Peyer's patch (tissue), 4 donors: ENCODE measurements around the gene NME9. TPM values are rescaled to one million over a fixed set of nuclear protein-coding genes. Genes with fewer than 3 reads are reported as not detected.

ENCODE experiments used
- DNase-seq, 3 donors: peaks; one replicate each; pipeline ENCODE4 v3.0.0-alpha.2; 2017 to 2019
- H3K27ac ChIP-seq, 4 donors: fragments of 200-600 bp; sonication (generic); one replicate each; pipeline ENCODE4 v1.5.1; 2016 to 2019
- H3K27me3 ChIP-seq, 2 donors: fragments of 200-600 bp; sonication (generic); one replicate each; pipeline ENCODE4 v1.5.1; 2019
- H3K36me3 ChIP-seq, 3 donors: fragments of 200-600 bp; sonication (generic); one replicate each; pipeline ENCODE4 v1.5.1; 2016 to 2019
- H3K4me1 ChIP-seq, 4 donors: fragments of 200-600 bp; sonication (generic); one replicate each; pipeline ENCODE4 v1.5.1; 2016 to 2019
- H3K4me3 ChIP-seq, 4 donors: fragments of 200-600 bp; sonication (generic); 1 replicate in 3 of 4; 2 replicates in 1 of 4; pipeline ENCODE4 v1.5.1; 2016 to 2019; ENCODE audit warnings: mild to moderate bottlenecking in 1 of 4
- H3K9me3 ChIP-seq, 4 donors: fragments of 200-600 bp; sonication (generic); one replicate each; pipeline ENCODE4 v1.5.1; 2016 to 2019; ENCODE audit warnings: mild to moderate bottlenecking in 1 of 4
- CTCF ChIP-seq, 6 experiments: fragments of 450-650 bp in 4 of 6; fragments of 200-600 bp in 2 of 6; sonication (generic) in 1 of 6; IDR thresholded peaks; one replicate each; pipeline ENCODE4 v1.5.1; 2017 to 2019; ENCODE audit warnings: antibody characterized with exemption in 6 of 6, mild to moderate bottlenecking in 3 of 6, moderate library complexity in 1 of 6
- POLR2A ChIP-seq, 2 donors: fragments of 450-650 bp; IDR thresholded peaks; one replicate each; pipeline ENCODE4 v1.5.1; 2017; ENCODE audit warnings: antibody characterized with exemption in 2 of 2, mild to moderate bottlenecking in 2 of 2, moderate library complexity in 2 of 2
- total RNA-seq, 4 donors: library from RNA; depleted of rRNA; stranded (reverse); fragments of >200 nt; gene quantifications; one replicate each; pipeline ENCODE4 v1.1.0, GENCODE V29; 2016

NME9 gene
- total RNA-seq, 4 donors from 2014 or later: not detected

- TF ChIP-seq POLR2A (IDR thresholded peaks at IDR 0.05) (no peak), CTCF (IDR thresholded peaks at IDR 0.05) (no peak)
- no peak overlapping the region for H3K27ac ChIP-seq
- H3K36me3 ChIP-seq: no peaks in the 10 kb centered on the region
- no peaks in the 10 kb centered on the region for H3K4me1 ChIP-seq
- H3K9me3 ChIP-seq: no peaks in the 10 kb centered on the region
- DNase-seq: no peak
- H3K27me3 ChIP-seq: no peaks in the 10 kb centered on the region
- no peak overlapping the region for H3K4me3 ChIP-seq
Measured at GRCh38 chr3:138375447-138375846, 45.8 kb upstream of the NME9 start.

DNA sequence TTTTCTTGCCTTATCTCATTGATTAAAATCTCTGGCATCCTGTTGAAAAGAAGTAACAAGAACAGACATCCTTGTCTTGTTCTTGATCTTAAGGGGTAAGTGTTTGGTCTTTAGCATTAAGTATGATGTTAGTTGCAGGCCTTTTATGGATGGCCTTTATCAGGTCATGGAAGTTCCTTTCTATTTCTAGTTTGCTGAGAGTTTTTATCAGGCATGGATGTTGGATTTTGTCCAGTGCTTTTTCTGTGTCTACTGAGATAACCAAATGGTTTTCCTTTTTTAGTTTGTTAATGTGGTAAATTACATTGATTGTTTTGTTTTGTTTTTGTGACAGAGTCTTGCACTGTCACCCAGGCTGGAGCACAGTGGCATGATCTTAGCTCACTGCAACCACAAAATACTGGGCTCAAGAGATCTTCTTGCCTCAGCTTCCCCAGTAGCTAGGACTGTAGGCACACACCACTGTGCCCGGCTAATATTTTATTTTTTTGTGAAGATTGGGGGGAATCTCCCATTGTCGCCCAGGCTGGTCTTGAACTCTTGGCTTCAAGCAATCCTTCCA lies 45.0 kb upstream of the NME9 start:
- Histone ChIP-seq H3K36me3 (no peaks in the 10 kb centered on the region), H3K27me3 (no peaks in the 10 kb centered on the region), H3K9me3 (no peaks in the 10 kb centered on the region), H3K4me1 (no peaks in the 10 kb centered on the region), H3K4me3 (no peak overlapping the region), H3K27ac (no peak overlapping the region)
- TF ChIP-seq CTCF (IDR thresholded peaks at IDR 0.05) (no peak), POLR2A (IDR thresholded peaks at IDR 0.05) (no peak)
- DNase-seq: no peak

DNA sequence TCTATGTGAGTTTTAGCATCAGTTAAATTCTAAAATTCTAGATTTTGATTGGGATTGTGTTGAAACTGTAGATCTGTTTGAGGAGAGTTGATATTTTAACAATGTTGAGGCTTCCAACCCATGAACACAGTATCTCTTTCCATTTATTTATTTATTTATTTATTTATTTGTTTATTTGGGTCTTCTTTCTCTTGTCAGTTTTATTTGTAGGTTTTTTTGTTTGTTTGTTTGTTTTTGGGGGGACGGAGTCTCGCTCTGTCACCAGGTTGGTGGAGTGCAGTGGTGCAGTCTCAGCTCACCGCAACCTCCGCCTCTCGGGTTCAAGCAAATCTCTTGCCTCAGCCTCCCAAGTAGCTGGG lies 44.1 kb upstream of the NME9 start:
- no peaks in the 10 kb centered on the region for H3K27me3 ChIP-seq
- no peak for DNase-seq
- TF ChIP-seq POLR2A (IDR thresholded peaks at IDR 0.05) (no peak), CTCF (IDR thresholded peaks at IDR 0.05) (no peak)
- no peak overlapping the region for H3K27ac ChIP-seq
- no peak overlapping the region for H3K4me3 ChIP-seq
- H3K9me3 ChIP-seq: no peaks in the 10 kb centered on the region
- H3K36me3 ChIP-seq: no peaks in the 10 kb centered on the region
- H3K4me1 ChIP-seq: no peaks in the 10 kb centered on the region

DNA sequence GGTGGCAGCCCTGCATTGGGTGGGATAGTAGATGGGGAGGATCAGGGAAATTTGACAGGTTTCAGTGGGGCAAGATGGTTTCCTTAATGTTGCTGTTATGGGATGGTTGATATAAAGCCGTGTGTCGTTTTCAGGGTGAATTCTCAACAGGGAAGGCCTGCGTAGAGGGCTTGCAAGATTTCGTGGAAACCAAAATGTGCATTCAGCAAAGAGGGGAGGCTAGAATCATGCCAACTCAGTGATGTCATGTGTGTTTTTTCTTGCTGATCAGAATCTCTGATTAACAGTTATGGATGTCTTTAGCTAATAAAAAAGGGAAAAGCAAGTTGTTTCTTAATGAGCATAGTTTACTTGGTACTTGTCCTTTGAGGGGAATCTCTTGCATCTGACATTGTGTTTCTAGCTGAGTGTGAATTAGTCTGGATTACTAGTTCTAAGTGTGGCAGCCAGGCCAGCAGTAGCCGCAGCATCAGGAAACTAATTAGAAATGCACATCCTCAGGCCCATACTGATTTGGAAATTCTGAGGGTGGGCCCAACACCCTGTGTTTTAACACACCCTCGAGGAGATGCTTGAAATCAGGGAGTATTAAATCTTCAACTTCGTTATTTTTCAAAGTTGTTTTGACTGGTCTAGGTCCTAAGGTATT lies 43.6 kb upstream of the NME9 start:
- H3K27ac ChIP-seq: no peak overlapping the region
- H3K4me1 ChIP-seq: no peaks in the 10 kb centered on the region
- TF ChIP-seq CTCF (IDR thresholded peaks at IDR 0.05) (no peak), POLR2A (IDR thresholded peaks at IDR 0.05) (no peak)

GRCh38 chr3:138371070-138371965 lies 41.7 kb upstream of the NME9 start:
- DNase-seq: no peak
- Histone ChIP-seq H3K27me3 (no peaks in the 10 kb centered on the region), H3K27ac (no peak overlapping the region), H3K4me1 (no peaks in the 10 kb centered on the region), H3K9me3 (no peaks in the 10 kb centered on the region), H3K36me3 (no peaks in the 10 kb centered on the region), H3K4me3 (no peak overlapping the region)
- TF ChIP-seq POLR2A (IDR thresholded peaks at IDR 0.05): no peak
- no peak for TF ChIP-seq CTCF (IDR thresholded peaks at IDR 0.05)

More for the DNA sequence above, 43.6 kb upstream of the NME9 start:
- H3K36me3 ChIP-seq: no peaks in the 10 kb centered on the region
- no peak overlapping the region for H3K4me3 ChIP-seq
- H3K9me3 ChIP-seq: no peaks in the 10 kb centered on the region
- no peak for DNase-seq
- no peaks in the 10 kb centered on the region for H3K27me3 ChIP-seq
